GM19043 (cell line): ENCODE results near the gene SHISA3.
"Not testable (repeated sequence)": the region's sequence is repeated elsewhere in the genome, so short reads cannot be mapped to it uniquely, and the experiment has no call there.

Experiments used
- ATAC-seq: cut with Tn5 transposase; IDR thresholded peaks from one replicate; pipeline ENCODE4 v1.9.1; 2021; ENCODE audit warnings: low read depth; ENCODE audit not compliant: unreplicated experiment

Gene SHISA3

GRCh38 chr4:42396752-42397634 lies at the start of gene SHISA3:
TSS of gene SHISA3 (plus strand) at chr4:42397488. CDS start at chr4:42398057, 569 bp downstream.
- ATAC-seq, result no peak

- no peak for ATAC-seq
Observed at GRCh38 chr4:42348247-42348646, 49.0 kb upstream of the SHISA3 start.

- ATAC-seq, result no peak
Observed at GRCh38 chr4:42348692-42349091, 48.6 kb upstream of the SHISA3 start.

- ATAC-seq, result no peak
Observed at GRCh38 chr4:42350611-42351182, 46.6 kb upstream of the SHISA3 start.

GRCh38 chr4:42352049-42352448 lies 45.2 kb upstream of the SHISA3 start:
- no peak for ATAC-seq

- no peak for ATAC-seq
Observed at GRCh38 chr4:42357325-42357724, 40.0 kb upstream of the SHISA3 start.

GRCh38 chr4:42359711-42360110 lies 37.6 kb upstream of the SHISA3 start:
- no peak for ATAC-seq

GRCh38 chr4:42360256-42360669 lies 37.0 kb upstream of the SHISA3 start:
- no peak for ATAC-seq

- no peak for ATAC-seq
Observed at GRCh38 chr4:42361456-42361855, 35.8 kb upstream of the SHISA3 start.

GRCh38 chr4:42362591-42362990 lies 34.7 kb upstream of the SHISA3 start:
- no peak for ATAC-seq

- ATAC-seq, result no peak
Observed at GRCh38 chr4:42363614-42364013, 33.7 kb upstream of the SHISA3 start.

- ATAC-seq, result no peak
Observed at GRCh38 chr4:42364266-42365053, 32.8 kb upstream of the SHISA3 start.

GRCh38 chr4:42366959-42367358 lies 30.3 kb upstream of the SHISA3 start:
- no peak for ATAC-seq

GRCh38 chr4:42369489-42369888 lies 27.8 kb upstream of the SHISA3 start:
- no peak for ATAC-seq

GRCh38 chr4:42371305-42372252 lies 25.7 kb upstream of the SHISA3 start:
- peak; percentile 71 for ATAC-seq

GRCh38 chr4:42372303-42372702 lies 25.0 kb upstream of the SHISA3 start:
- ATAC-seq, result not testable (repeated sequence)

GRCh38 chr4:42377497-42377896 lies 19.8 kb upstream of the SHISA3 start:
- ATAC-seq, result no peak

GRCh38 chr4:42381666-42382065 lies 15.6 kb upstream of the SHISA3 start:
- no peak for ATAC-seq

GRCh38 chr4:42385516-42385915 lies 11.8 kb upstream of the SHISA3 start:
- ATAC-seq, result no peak
